CD4-positive, alpha-beta T cell treated with Interleukin-17A for 1 hour (primary cell): Measurements from ENCODE around the gene PPARD.
"Not testable (repeated sequence)": the region's sequence is repeated elsewhere in the genome, so short reads cannot be mapped to it uniquely, and the experiment has no call there.

ENCODE experiments used
- DNase-seq: peaks from one replicate; pipeline ENCODE4 v3.0.0-alpha.2; 2020

The PPARD gene

GRCh38 chr6:35388030-35388429, 45.7 kb downstream of the PPARD start:
- no peak for DNase-seq

GRCh38 chr6:35388772-35389352, 46.5 kb downstream of the PPARD start:
- DNase-seq, result no peak

- DNase-seq, result not testable (repeated sequence)
Measured at GRCh38 chr6:35389386-35389785, 47.0 kb downstream of the PPARD start.

- peak; percentile 32 for DNase-seq
Measured at GRCh38 chr6:35391240-35391968, 49.0 kb downstream of the PPARD start.

- DNase-seq, result no peak
Measured at GRCh38 chr6:35392111-35392702, 49.8 kb downstream of the PPARD start.

GRCh38 chr6:35392773-35393672, 50.7 kb downstream of the PPARD start:
- DNase-seq, result no peak

- no peak for DNase-seq
Measured at GRCh38 chr6:35396991-35397390, 54.6 kb downstream of the PPARD start.

- DNase-seq, result no peak
Measured at GRCh38 chr6:35397806-35398418, 55.6 kb downstream of the PPARD start.

GRCh38 chr6:35398526-35398925, 56.2 kb downstream of the PPARD start:
- DNase-seq, result no peak

GRCh38 chr6:35400111-35400510, 57.8 kb downstream of the PPARD start:
- no peak for DNase-seq

GRCh38 chr6:35400901-35401311, 58.5 kb downstream of the PPARD start:
- no peak for DNase-seq

- no peak for DNase-seq
Measured at GRCh38 chr6:35401514-35401913, 59.2 kb downstream of the PPARD start.

GRCh38 chr6:35402136-35402855, 59.9 kb downstream of the PPARD start:
- no peak for DNase-seq

- DNase-seq, result no peak
Measured at GRCh38 chr6:35402856-35403191, 60.5 kb downstream of the PPARD start.

- DNase-seq, result no peak
Measured at GRCh38 chr6:35403544-35404442, 61.4 kb downstream of the PPARD start.

- no peak for DNase-seq
Measured at GRCh38 chr6:35406711-35407485, 64.5 kb downstream of the PPARD start.

GRCh38 chr6:35409245-35409644, 66.9 kb downstream of the PPARD start:
- DNase-seq, result no peak

GRCh38 chr6:35410131-35410530, 67.8 kb downstream of the PPARD start:
- no peak for DNase-seq

GRCh38 chr6:35411066-35411465, 68.7 kb downstream of the PPARD start:
- no peak for DNase-seq

GRCh38 chr6:35412102-35412501, 69.7 kb downstream of the PPARD start:
- DNase-seq, result no peak
